Activated CD8-positive, alpha-beta T cell treated with anti-CD3 and anti-CD28 coated beads for 36 hours (primary cell): ENCODE measurements around the gene CD59. TPM values are rescaled to one million over a fixed set of nuclear protein-coding genes. Genes with fewer than 3 reads are reported as not detected.

Experiments used
- ATAC-seq: fragments of 200-7000 bp; cut with Tn5 transposase; one replicate; pipeline ENCODE4 v1.10.0; 2021; ENCODE audit warnings: mild to moderate bottlenecking, moderate library complexity
- CTCF ChIA-PET: fragments of 350-600 bp; sonication (Branson Sonifier 250); formaldehyde crosslinking; loops from one replicate; lab custom pipeline; 2021; ENCODE audit warnings: antibody characterized with exemption; lab: Charles Lee
- POLR2A ChIA-PET: fragments of 350-600 bp; sonication (Branson Sonifier 250); formaldehyde crosslinking; loops from one replicate; lab custom pipeline; 2021; ENCODE audit warnings: antibody characterized with exemption; lab: Charles Lee
- DNase-seq: peaks from one replicate; pipeline ENCODE4 v3.0.0-alpha.2; 2020
- H3K27ac Mint-ChIP-seq: one replicate; pipeline ENCODE4 v1.8.0; 2021; ENCODE audit warnings: mild to moderate bottlenecking, mixed read lengths
- H3K27me3 Mint-ChIP-seq: one replicate; pipeline ENCODE4 v1.8.0; 2021; ENCODE audit warnings: mixed read lengths
- H3K36me3 Mint-ChIP-seq: one replicate; pipeline ENCODE4 v1.8.0; 2021; ENCODE audit warnings: low read depth, mixed read lengths
- H3K4me1 Mint-ChIP-seq: one replicate; pipeline ENCODE4 v1.8.0; 2021; ENCODE audit warnings: low read depth, mixed read lengths
- H3K4me3 Mint-ChIP-seq: one replicate; pipeline ENCODE4 v1.8.0; 2021; ENCODE audit warnings: mild to moderate bottlenecking, moderate library complexity, mixed read lengths
- H3K9me3 Mint-ChIP-seq: one replicate; pipeline ENCODE4 v1.8.0; 2021; ENCODE audit warnings: mixed read lengths
- intact Hi-C: fragments of 100-400 bp; cut with micrococcal nuclease; formaldehyde crosslinking; loops from one replicate; pipeline ENCODE4 v1.10.0; 2022
- total RNA-seq, 2 experiments: library from RNA; stranded (reverse); gene quantifications; one replicate each; pipeline ENCODE4 v1.2.3, GENCODE V29; 2021
- TF ChIP-seq, protein P1 (sequence below): fragments of 200-600 bp; IDR thresholded peaks from one replicate; pipeline ENCODE4 v1.8.0; 2022; ENCODE audit warnings: antibody characterized with exemption, mild to moderate bottlenecking

Gene CD59
- total RNA-seq, 2 experiments from 2014 or later = 36.0 to 36.1 TPM

DNA sequence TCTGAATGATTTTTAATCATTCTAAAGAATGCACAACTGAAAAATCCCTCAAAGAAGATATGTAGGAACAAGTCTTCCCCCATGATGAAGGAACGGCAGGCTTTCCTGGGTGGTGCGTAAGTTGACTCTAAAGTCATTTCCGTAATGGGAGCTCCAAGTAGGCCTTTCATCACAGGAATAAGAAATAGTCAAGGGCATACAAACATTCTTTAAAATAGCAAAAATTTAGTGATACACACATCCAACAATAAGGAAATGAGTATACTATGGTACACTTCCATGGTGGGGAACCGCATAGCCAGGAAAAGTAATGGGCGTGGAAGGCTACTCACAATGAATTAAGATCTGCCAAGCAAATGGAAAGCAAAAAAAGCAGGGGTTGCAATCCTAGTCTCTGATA lies 10.7 kb downstream of the CD59 start:
- DNase-seq (no peak), ATAC-seq (no peak)
- Mint-ChIP-seq H3K36me3 (peaks cover 8% of the 10 kb centered on the region), H3K4me1 (peaks cover 41% of the 10 kb centered on the region), H3K27ac (no peak overlapping the region), H3K9me3 (no peaks in the 10 kb centered on the region), H3K4me3 (no peak overlapping the region), H3K27me3 (peaks cover 3% of the 10 kb centered on the region)
- intact Hi-C loops = no loop called here
- CTCF ChIA-PET = interaction anchor here (1.0 kb wide), 1 partner anchor 17 kb away, joined by 3 read pairs; no protein-coding TSS in a partner anchor
- POLR2A ChIA-PET = interaction anchor here (1.9 kb wide), 1 partner anchor 11 kb away, joined by 4 read pairs; the partner anchor contains the start of gene CD59
- TF ChIP-seq, protein P1, sequence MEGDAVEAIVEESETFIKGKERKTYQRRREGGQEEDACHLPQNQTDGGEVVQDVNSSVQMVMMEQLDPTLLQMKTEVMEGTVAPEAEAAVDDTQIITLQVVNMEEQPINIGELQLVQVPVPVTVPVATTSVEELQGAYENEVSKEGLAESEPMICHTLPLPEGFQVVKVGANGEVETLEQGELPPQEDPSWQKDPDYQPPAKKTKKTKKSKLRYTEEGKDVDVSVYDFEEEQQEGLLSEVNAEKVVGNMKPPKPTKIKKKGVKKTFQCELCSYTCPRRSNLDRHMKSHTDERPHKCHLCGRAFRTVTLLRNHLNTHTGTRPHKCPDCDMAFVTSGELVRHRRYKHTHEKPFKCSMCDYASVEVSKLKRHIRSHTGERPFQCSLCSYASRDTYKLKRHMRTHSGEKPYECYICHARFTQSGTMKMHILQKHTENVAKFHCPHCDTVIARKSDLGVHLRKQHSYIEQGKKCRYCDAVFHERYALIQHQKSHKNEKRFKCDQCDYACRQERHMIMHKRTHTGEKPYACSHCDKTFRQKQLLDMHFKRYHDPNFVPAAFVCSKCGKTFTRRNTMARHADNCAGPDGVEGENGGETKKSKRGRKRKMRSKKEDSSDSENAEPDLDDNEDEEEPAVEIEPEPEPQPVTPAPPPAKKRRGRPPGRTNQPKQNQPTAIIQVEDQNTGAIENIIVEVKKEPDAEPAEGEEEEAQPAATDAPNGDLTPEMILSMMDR = no peak

DNA sequence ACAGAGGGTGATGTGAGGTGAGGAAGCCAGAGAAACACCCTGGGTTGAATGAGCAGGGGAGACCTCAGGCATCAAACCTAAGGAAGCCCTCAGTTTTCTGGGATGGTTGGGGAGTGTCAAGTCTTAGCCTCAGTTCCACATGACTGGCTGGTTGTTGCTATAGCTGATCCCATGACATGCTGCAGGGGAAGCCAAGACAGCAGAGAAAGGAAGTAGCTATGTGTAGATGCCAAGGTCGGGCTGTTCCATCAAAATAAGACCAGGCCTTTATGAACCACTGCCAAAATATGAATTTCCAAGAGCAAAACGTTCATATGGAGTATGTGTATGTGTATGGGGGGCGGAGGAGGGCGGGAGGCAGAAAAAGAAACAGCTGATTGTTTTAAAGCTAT lies 11.6 kb downstream of the CD59 start:
- ChIA-PET POLR2A (interaction anchor here (1.1 kb wide), 1 partner anchor 12 kb away, joined by 3 read pairs; the partner anchor contains the start of gene CD59), CTCF (interaction anchor here (0.7 to 1.0 kb wide), 2 partner anchors 9 to 18 kb away, joined by 3 read pairs; no protein-coding TSS in a partner anchor)
- no peaks in the 10 kb centered on the region for H3K9me3 Mint-ChIP-seq
- TF ChIP-seq, protein P1 = no peak
- H3K4me3 Mint-ChIP-seq = no peak overlapping the region
- peaks cover 41% of the 10 kb centered on the region for H3K4me1 Mint-ChIP-seq
- no peak overlapping the region for H3K27ac Mint-ChIP-seq
- peaks cover 3% of the 10 kb centered on the region for H3K27me3 Mint-ChIP-seq
- DNase-seq (no peak), ATAC-seq (no peak)
- intact Hi-C loops = no loop called here
- H3K36me3 Mint-ChIP-seq = peaks cover 13% of the 10 kb centered on the region

DNA sequence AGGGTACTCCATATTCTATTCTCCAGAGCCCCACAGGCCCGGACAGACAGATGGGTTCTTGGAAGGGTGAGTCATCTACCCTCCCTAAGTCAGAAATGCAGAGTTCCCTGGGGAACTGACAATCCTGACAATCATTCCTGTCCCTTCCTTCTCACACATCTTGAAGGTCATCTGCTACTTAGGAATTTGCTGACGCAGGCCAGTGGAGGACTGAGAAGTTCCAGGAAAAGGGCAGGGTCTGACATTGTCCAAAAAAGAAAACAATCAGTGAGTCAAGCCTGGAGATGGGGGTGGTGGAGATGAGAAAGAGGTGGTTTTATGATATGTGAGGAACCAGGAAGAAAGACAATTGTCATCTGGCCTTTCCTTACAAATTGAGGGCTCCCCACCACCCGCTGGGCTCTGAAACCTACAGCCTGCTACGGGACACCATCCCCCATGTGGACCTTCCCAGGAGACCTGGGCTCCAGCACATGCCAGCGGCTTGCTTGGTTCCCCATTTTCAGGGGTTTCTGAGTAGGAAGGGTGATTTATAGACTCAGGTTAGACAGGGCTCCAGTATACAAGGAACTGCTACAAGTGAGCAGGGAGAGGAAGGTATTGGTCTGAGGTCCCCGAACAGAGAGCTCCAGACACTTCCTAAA lies 12.9 kb downstream of the CD59 start:
- Mint-ChIP-seq H3K4me1 (peaks cover 38% of the 10 kb centered on the region), H3K4me3 (no peak overlapping the region), H3K9me3 (no peaks in the 10 kb centered on the region), H3K27ac (peak overlapping the region; percentile 26), H3K36me3 (peaks cover 13% of the 10 kb centered on the region), H3K27me3 (no peaks in the 10 kb centered on the region)
- intact Hi-C loops = no loop called here
- DNase-seq = no peak
- POLR2A ChIA-PET = interaction anchor here (0.6 to 1.2 kb wide), 2 partner anchors 12 to 30 kb away, joined by 3 read pairs; no protein-coding TSS in a partner anchor
- CTCF ChIA-PET = interaction anchor here (0.5 to 1.3 kb wide), 2 partner anchors 16 to 559 kb away, joined by 3 read pairs; no protein-coding TSS in a partner anchor
- TF ChIP-seq, protein P1 = no peak
- ATAC-seq = peak; percentile 7

DNA sequence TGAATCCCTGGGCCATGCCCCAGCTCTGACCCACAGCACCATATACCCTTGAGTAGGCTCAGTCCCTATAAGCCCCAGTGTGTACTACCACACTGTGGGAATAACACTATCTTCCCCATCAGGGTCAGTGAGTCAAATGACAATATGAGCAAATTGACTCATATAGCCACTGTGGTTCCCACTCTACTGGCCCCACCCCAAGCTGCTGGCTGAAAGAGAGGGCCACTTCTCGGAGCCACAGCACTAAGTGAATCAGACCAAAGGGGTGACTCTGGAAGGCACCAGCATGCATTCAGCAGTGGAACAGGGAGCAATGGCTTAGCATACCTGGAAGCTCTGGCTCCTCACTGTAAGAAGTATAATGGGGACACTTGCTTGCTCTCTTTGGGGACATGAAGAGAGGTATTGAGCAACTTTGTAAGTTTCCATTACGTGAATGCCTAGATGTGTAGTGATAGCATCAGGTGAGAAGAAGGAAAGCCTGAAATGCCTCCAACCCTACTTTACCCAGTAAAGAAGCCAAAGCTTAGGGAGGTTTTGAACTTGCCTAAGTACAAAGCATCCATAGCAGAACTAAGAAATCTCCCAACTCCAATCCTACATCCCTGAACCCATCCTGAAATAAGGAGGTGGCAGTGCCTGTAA lies 13.5 kb downstream of the CD59 start:
- DNase-seq (peak; percentile 71), ATAC-seq (peak; percentile 88)
- Mint-ChIP-seq H3K4me1 (peaks cover 38% of the 10 kb centered on the region), H3K36me3 (peaks cover 13% of the 10 kb centered on the region), H3K27ac (peak overlapping the region; percentile 50), H3K9me3 (no peaks in the 10 kb centered on the region), H3K27me3 (no peaks in the 10 kb centered on the region), H3K4me3 (no peak overlapping the region)
- intact Hi-C loops = no loop called here
- CTCF ChIA-PET = interaction anchor here (1.3 kb wide), 1 partner anchor 16 kb away, joined by 3 read pairs; no protein-coding TSS in a partner anchor
- POLR2A ChIA-PET = interaction anchor here (1.2 kb wide), 1 partner anchor 12 kb away, joined by 3 read pairs; no protein-coding TSS in a partner anchor
- TF ChIP-seq, protein P1 = no peak
